Fibroblast of skin of back (primary cell): ENCODE results near the gene ATP8A1.

Source experiments
- DNase-seq: peaks from one replicate; pipeline ENCODE4 v3.0.0-alpha.2; 2013

Gene ATP8A1

DNA sequence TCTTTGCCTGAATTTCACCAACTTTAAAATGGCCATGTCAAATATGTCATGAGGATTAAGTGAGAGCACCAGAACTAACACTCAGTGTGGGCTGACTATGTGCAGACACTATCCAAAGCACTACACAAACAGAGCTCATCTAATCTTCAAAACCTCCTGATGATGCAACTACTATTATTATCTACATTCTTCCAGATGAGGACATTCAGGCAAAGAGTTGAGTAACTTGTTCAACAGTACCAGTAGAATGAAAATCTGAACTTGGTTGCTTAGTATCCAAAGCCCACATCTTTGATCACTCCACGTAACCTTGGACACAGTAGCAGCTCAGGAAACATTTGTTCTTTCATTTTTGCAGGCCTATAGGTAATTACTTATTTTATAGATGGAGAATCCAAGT is 90.1 kb downstream of the ATP8A1 start:
- DNase-seq = no peak

DNA sequence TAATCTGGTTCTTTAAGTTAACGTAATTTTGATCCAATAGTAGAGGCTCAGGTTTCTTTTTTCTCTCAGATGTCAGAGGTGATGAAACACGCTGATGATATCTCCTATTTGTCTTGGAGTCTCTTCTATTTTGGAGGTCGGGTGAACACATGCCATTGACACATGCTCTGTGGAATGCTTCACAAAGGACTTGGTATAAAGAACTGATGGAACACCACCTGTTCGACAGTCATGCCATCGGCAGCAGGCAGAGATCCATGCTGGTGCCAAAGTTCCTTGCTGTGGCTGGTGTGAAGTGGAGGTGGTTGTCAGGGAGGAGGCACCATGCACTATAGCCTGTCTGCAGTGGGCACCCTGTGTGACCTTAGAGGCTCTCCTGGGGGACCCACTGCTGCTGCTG is 94.9 kb downstream of the ATP8A1 start:
- DNase-seq = no peak

DNA sequence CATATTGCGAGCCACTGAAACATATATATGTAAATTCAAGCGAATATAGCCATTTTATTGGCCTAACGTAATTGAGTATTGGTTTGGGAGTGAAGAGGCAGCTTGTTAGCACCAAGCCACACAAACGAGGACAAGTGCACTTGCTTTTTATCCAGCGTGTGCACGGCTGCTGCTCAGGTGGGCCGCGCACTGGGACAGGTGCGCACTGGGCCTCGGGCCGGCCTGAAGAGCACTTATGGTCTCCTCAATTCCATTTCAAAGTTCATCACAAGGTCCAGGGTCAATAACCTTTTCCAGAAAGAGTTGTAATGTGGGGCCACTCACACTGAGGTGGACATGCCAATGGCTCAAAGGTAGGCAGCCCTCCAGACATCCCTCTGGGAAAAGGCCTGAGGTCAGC is 95.9 kb downstream of the ATP8A1 start:
- DNase-seq = no peak

DNA sequence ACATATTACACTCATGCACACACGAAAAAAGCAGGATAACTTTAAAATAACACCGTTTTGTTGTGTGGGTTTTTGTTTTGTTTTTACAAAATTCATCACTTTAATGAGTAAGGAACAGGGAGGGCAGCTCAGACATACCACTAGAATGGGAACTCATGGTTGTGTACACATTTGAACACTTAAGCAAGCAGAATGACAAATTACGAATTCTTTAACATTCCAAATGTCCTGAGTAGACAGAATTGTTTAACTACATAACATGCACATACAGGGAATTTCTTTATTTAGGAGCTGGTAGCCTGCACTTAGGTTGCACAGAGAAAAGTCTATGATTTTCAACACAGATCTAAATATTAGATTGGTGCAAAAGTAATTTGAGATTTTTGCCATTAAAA is 96.4 kb downstream of the ATP8A1 start:
- no peak for DNase-seq

DNA sequence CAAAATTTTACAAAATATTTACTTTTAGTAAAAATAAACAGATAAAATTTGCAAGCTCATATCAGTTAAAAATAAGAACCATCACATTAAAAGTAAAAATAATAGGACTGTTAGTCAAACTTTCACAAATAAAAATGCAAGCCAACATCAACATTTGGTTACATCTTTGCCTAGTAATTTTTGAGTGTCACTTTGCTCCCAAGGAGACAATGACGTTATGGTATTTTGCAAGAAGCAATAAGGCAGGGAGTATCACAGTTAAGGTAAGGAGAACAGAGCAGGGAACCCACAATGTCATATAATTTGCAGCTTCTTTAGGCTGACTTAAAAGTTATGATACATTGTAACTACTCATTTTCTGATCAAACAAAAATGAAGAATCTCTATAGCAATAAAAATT is 98.7 kb downstream of the ATP8A1 start:
- DNase-seq = no peak

DNA sequence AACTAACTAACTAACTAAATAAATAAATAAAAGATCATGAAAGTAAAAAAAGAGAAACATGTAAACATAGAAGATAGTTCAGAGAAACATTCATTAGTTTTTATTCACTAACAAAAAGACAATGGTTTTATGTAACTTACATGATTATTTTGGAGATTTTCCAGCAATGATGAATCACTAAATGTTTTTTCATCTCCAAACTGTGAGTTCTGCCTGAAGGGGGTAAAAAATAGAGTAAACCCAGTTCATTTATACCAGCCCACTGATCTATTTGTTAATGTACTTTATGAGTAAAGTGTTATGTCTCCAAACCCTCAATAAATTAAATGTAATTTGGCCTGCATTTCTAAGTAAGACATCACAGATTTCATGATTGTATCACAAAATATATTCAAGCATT is 101.1 kb downstream of the ATP8A1 start:
- peak; percentile 42 for DNase-seq

DNA sequence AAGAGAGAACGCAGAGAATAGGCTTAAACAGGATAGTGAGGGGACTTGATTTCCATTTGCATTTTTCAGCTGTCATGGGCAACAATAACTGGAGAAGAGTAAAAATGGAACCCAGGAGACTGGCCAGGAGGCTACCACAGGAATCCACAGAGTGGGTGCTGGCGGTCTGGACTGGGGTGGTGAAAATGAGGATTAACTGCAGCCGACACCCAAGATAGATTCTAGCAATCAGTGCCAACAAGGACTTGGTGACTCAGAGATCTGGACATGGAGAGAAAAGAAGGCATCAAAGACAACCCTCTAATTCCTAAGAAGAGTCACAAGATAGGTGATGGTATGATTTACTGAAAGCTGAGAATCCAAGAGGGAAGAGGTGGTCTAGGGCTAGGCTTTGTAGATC is 102.8 kb downstream of the ATP8A1 start:
- DNase-seq = no peak

DNA sequence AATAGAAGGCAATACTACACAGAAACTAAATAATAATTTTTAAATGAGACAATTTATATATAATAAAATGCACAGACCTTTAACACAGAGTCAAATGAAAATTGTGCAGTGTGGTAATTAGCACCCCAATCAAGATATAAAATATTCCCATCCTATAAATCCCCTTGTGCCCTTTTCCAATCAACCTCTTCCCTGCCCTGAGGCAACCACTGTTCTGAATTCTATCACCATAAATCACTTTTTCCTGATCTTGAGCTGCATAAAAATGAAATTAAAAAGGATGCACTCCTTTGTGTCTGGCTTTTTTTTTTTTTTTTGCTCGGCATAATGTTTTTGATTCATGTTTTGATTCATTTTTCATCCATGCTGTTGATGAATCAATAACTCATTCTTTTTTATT is 107.0 kb downstream of the ATP8A1 start:
- no peak for DNase-seq

DNA sequence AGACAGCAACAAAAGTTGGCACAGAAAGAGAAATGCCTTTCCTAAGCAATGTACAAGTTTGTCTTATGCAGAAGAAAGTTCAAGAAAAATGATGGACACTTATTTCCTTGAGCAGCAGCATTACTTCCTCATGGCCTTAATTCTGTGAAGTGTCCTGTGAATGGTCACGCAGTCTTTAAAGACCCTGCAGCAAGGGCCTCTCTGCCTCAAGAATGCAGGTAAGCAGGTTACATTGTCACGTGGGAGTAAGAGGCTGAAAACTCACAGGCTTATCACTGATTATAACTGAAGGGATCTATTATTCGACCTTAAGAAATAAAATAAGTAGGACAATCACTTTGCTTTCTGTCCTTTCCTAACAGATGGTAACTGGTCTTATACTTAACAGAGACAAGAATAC is 109.1 kb downstream of the ATP8A1 start:
- DNase-seq = no peak

DNA sequence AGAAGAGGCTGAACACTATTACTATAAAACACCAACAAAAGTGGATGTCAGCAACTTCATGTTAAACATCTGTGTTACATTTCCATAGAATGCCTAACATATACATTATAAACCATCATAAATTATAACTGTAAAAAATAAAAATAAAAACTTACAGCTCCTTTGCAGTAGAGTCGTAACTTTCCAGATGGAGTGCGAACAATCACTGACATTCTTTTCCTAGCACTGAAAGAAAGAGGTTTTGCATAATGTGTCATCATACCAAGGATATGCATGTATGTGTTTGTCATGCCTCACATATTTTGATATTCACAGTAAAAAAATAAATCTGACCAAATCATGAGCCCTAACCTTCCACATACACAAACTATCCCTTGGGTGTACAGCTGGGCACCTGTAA is 113.1 kb downstream of the ATP8A1 start:
- peak; percentile 76 for DNase-seq

DNA sequence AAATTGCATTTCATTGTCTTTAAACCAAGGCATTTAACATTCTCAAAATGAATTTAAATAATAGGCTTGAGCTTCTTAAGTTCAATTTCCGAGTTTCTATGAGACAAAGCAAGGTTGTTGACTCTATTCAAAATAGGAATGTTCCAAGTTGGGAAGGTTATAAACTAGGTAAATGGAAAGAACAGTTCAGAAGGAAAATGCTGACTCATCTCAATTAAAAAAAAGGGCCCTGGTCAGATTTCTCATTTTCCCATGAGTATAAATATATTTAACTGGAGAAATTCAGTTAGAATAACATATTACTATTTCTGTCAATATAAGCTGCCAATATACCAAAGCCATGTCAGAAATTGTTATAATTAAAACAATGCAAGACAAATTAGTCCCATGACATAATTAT is 113.8 kb downstream of the ATP8A1 start:
- DNase-seq = no peak

DNA sequence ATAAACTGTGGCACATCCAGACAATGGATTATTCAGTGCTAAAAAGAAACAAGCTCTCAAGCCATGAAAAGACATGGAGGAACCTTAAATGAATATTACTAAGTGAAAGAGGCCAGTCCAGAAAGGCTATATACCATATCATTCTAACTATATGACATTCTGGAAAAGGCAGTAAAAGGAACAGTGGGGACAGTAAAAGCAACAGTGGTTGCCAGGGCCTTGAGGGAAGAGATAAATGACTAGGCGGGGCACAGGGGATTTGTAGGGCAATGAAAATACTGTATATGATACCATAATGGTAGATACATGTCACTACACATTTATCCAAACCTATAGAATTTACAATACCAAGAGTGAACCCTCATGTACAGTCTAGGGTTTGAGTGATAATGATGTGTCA is 115.3 kb downstream of the ATP8A1 start:
- DNase-seq = no peak

DNA sequence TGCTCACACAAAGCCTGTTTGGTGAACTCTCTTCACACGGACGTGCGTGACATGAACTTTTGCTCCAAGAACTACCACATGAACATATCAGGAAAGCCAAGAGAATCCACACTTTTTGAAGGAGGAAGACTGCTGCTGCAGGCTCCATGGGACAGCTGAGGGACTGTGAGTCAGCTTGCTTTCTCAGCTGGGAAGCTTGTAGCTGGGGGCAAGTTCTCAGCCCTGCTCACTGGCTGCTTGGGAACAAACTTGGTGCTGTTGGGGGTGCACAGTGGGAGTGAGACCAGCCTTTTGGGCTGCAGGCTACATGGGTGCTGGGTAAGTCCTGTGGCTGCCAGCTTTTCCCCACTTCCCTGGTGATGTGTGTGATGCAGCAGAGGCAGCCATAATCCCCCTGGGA is 123.9 kb downstream of the ATP8A1 start:
- DNase-seq = peak; percentile 58

DNA sequence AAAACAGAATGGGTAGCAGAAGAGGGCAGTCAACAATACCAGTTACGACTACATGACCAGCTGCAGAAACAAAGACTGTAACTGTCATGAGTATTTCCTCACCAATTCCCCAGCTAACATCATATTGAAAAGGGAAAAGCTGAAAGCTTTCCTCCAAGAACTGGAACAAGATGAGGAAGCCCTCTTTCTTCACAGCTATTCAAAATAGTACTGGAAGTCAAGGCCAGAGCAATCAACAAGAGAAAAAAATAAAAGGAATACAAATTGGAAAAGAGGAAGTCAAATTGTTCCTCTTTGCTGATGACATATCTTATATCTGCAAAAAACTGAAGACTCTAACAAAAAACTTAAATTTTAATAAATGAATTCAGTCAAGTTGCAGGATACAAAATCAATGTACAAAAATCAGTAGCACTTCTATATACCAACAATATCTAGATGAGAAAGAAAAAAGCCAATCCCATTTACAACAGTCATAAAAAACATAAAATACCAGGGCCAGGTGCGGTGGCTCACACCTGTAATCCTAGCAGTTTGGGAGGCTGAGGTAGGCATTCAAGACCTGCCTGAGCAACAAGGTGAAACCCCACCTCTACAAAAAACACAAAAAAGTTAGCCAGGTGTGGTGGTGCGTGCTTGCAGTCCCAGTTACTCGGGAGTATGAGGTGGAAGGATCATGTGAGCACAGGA is 125.4 kb downstream of the ATP8A1 start:
- no peak for DNase-seq

DNA sequence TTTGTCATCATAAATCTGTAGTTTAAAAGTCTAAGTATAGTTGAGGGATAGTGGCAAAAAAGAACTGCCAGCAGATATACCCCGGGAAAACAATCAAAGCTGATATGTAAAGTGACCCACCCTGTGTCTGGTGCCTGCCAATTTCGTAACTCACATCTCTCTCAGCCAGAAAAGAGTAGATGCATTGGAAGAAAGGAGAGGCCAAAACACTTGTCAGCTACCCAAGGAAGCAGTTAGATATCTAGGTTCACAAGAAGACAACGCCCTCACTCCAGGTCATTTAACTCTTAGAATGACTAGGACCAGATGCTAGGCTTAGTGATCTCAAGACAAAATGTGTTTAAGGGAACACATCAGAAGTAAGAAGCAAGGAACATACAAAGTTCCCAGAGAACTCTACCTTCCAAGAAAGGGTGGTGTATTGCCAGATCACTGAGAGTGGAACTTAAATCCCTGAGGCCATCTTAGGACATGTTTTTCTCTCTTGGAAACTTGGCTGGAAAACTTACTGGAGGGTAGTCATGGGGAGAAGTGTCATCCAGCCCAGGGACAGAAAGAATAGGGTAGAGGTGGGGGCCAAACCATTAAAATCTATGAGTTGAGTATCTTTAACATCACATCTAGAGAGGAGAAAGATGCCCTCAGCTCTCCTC is 133.7 kb downstream of the ATP8A1 start:
- DNase-seq = no peak

DNA sequence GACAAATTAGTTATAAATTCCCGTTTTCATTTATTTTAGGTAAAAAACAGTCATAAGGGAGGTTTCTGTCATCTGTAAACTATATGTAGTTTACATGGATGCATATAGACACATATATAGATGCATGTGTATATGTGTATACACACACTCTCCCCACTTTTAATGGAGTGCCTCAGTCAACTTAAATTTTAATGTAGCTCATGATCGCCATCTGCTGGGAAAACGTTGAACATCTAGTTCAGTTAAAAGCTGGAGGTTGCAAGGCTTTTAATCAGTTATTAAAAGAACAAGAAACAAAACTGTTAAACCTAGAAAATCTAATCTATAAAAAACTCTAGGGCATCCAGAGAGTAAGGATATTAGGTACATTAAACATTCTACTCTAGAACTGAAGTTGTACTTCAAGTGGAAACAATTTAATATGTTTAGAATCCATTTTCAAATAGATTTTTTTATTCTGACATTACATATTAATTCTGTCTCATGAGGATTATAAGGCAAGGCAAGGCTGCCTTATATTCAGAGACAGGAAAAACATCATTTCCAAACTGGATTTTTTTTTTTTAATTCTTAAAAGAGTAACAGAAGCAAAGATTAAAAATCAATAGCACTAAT is 137.0 kb downstream of the ATP8A1 start:
- DNase-seq = peak; percentile 38

DNA sequence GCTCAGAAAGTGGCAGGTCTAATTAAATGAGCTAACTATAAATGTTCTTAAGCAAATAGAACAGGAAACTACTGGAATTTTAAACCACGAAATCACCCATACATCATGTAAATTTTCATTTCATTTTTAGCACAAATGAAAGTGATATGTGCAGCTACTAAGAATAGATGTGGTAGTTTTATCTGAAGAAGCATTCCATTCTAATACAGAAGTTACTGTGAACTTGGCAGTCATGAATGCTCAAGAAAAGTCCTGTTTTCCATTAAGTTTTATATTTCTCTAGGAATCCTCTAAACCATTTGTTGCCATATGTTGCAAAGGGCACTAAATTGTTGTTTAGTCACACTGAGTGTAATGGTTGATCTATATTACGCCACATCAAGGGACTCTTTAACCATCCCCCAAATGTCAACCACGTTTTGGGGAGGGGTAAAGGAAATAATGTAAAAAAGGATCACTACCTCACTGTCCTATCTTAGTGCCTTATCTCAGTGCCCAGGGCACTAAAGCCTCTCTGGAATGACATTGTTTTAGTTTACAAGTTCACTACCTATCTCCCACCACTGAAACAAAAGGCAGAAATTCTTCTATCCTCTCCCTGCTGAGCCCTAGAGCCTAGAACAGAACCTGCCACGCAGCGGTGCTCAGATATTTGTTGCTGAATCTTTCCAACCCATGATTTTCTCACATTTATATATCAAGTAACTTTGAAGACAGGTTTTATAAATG is 141.6 kb downstream of the ATP8A1 start:
- DNase-seq = peak; percentile 42

DNA sequence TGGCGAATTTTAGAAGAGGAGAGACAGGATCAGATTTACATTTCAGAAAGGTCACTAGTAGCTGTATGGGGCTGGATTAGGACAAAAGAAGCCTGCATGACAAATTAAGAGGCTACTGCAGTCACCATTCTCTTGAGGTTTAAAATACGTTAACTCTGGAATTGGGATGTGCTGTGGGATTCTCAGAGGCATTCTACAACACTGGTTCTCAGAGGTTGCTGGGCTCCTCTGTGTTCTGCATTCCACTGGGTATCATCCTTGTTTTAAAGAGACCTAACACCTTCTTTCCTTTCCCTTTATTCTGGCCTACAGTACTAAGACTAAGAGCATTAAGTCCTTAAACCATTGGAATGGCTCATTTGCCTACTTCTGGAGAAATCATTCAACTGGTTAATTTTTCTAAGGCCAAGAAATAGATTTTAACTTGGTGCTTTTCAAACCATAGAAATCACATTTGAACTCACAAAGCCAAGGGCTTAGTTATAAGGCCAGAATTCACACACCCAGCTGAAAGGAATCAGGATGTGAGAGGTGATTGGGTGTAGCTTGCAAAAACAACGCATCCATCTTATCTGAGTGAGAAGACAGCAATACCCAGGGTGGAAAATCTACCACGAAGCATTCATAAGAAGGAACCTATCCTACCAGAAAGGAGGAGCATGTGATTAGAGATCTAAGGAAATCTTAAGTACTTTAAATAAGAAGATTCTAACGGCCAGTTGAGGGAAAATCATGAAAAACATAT is 143.0 kb downstream of the ATP8A1 start:
- DNase-seq = no peak

DNA sequence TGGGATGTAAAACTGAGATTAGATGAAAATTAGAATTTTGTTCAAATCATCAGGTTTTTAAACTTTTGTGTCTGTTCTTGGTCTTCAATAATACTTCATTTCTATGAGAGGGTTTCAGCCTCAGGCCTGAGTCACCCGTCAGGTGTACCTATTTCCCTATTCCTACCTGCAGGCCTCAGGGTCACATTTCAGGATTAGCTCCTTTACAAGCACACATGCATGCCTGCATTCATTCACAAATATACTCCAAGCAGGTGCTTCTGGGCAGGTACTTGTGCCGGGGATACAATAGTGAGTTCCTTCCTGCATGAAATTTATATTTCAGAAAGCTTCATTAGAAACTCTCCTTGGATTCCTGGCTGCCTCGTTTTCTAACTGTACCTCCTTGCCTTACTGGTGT is 144.7 kb downstream of the ATP8A1 start:
- no peak for DNase-seq

DNA sequence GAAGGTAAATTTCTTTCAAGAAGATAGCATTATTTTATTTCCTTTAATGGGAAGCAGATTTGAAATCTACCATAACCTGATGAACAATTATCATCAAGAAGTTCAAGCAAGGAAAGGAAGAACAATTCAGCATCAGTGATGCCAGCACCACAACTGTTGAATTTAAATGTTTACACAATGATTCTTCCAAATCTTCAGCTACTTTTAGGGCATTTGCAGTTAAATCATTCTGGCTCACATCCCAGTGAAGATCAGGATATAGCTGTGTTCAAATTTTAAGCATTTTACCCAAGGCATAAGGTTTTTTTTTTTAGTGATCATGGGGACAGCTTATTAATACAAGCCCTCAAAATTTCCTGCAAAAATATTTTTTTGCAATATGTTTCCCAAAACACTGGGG is 146.7 kb downstream of the ATP8A1 start:
- DNase-seq = no peak

DNA sequence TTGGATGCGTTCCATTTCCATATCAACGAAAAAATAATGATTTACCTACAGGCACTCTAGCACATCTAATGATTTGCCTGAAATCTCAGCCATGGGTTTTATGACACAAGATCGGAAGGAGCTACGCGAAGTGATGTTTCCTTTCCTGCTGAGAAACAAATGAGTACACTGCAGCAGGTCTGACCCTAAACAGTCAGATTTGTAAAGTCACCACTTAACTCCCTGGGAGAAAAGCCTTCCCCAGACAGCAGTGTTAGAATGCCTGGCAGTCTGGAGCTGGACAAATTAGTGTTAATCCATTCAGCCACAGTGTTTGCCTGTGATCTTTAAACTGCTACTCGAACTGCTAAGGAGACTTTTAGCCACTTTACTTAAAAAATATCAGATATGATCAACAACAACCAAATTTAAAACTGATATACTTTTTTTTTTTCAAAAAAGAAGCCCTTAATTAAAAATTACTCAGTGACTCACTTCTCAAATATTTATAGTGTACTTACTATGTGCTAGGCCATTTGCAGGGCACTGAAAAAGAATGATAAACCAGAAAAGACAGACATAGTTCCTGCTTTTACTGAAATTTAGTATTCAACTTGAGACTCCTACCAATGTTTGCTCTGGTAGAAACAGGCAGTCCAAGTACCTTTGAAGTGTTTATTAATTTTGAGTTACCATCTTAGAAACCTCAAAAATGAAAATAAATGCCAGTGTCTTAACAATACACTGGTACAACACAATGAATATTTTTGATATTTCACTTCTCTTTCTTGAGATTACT is 155.1 kb downstream of the ATP8A1 start:
- DNase-seq = no peak

DNA sequence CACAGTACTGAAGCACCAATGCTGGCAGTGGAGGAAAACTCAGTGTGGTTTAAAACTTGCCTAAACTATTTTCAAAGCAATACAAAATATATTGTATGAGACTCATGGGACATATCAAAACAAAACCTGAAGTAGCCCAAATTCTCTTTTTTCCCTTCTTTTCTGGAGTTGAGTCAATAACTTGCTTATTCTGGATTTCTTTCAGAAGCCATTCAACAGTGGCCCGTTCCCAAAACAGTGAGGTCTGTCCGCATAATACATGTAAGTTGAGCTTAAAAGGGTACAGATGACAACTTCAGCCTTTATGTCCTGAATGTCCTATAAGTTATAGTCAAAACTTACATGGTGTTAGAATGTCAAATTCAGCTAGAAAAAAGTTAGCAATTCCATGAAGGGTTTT is 158.9 kb downstream of the ATP8A1 start:
- DNase-seq = no peak
